Measurements from ENCODE around the gene TMEM187. TPM values are rescaled to one million over a fixed set of nuclear protein-coding genes. Genes with fewer than 3 reads are reported as not detected.
A peak's percentile ranks its signal among the peaks of the same experiment; 100 is the strongest.

The TMEM187 gene
- total and polyA plus RNA-seq, 10 donors: 2.0 to 12.2 (median 5.6) TPM

GRCh38 chrX:154004315-154004714, 31.8 kb downstream of the TMEM187 start:
- DNase-seq: no peak
- H3K27ac ChIP-seq: peak overlapping the region in 4 of 8 donors; percentile 77 to 89 (median 85)
- WGBS, 5 donors: 76 to 81% (median 76%) methylated on average over 11 of the region's 11 CpGs
- no peak overlapping the region for H3K4me3 ChIP-seq
- H3K4me1 ChIP-seq: peaks cover 0 to 76% (median 15%) of the 10 kb centered on the region in 6 donors
- intact Hi-C loops (cut with DNase I; ENCODE audit: low total_unique reads): no loop called here
- TF ChIP-seq POLR2AphosphoS5 (IDR thresholded peaks at IDR 0.05): no peak
- no peak for TF ChIP-seq CTCF (IDR thresholded peaks at IDR 0.05 in 8 of 11, conservative IDR thresholded peaks at IDR 0.05 in 3 of 11)
- H3K36me3 ChIP-seq: peaks cover 0 to 4% (median 0%) of the 10 kb centered on the region in 6 donors
- no peaks in the 10 kb centered on the region for H3K9me3 ChIP-seq
- H3K27me3 ChIP-seq (replicated peaks in 1 of 7): peaks cover 0 to 12% (median 0%) of the 10 kb centered on the region in 7 donors

- Histone ChIP-seq H3K27me3 (replicated peaks in 1 of 7) (peaks cover 0 to 12% (median 0%) of the 10 kb centered on the region in 7 donors), H3K27ac (peak overlapping the region in 5 of 8 donors; percentile 42 to 79 (median 66)), H3K36me3 (peaks cover 0 to 21% (median 1%) of the 10 kb centered on the region in 6 donors), H3K4me1 (peaks cover 0 to 71% (median 9%) of the 10 kb centered on the region in 6 donors), H3K4me3 (no peak overlapping the region), H3K9me3 (no peaks in the 10 kb centered on the region)
- no peak for DNase-seq
- intact Hi-C loops (cut with DNase I; ENCODE audit: low total_unique reads): no loop called here
- TF ChIP-seq POLR2AphosphoS5 (IDR thresholded peaks at IDR 0.05) (peak in 1 of 3 donors; percentile 49), POLR2A (IDR thresholded peaks at IDR 0.05) (no peak)
- WGBS, 5 donors: 94 to 98% (median 95%) methylated on average over 6 to 20 of the region's 20 CpGs
These were observed 34.4 kb downstream of the TMEM187 start for GRCh38 chrX:154006947-154007346.

GRCh38 chrX:154008521-154008920, 36.0 kb downstream of the TMEM187 start:
- no peak for DNase-seq
- Histone ChIP-seq H3K27me3 (replicated peaks in 1 of 7) (peaks cover 0 to 7% (median 0%) of the 10 kb centered on the region in 7 donors), H3K4me1 (peaks cover 0 to 65% (median 12%) of the 10 kb centered on the region in 6 donors), H3K27ac (peak overlapping the region in 5 of 8 donors; percentile 42 to 79 (median 66)), H3K36me3 (peaks cover 0 to 37% (median 5%) of the 10 kb centered on the region in 6 donors), H3K4me3 (no peak overlapping the region), H3K9me3 (no peaks in the 10 kb centered on the region)
- 58 to 81% (median 71%) methylated on average over 4 of the region's 4 CpGs for WGBS, 5 donors
- no peak for TF ChIP-seq POLR2A (IDR thresholded peaks at IDR 0.05)
- no peak for TF ChIP-seq POLR2AphosphoS5 (IDR thresholded peaks at IDR 0.05)
- TF ChIP-seq CTCF (IDR thresholded peaks at IDR 0.05 in 8 of 11, conservative IDR thresholded peaks at IDR 0.05 in 3 of 11): no peak
- intact Hi-C loops (cut with DNase I; ENCODE audit: low total_unique reads): no loop called here

- H3K27ac ChIP-seq: peak overlapping the region in 7 of 8 donors; percentile 5 to 77 (median 57)
These were observed 38.0 kb downstream of the TMEM187 start for GRCh38 chrX:154010330-154011087.

More at GRCh38 chrX:154010330-154011087, 38.0 kb downstream of the TMEM187 start:
- Histone ChIP-seq H3K36me3 (peaks cover 0 to 56% (median 8%) of the 10 kb centered on the region in 6 donors), H3K4me1 (peaks cover 0 to 78% (median 17%) of the 10 kb centered on the region in 6 donors), H3K4me3 (no peak overlapping the region), H3K27me3 (replicated peaks in 1 of 7) (peaks cover 0 to 7% (median 0%) of the 10 kb centered on the region in 7 donors), H3K9me3 (no peaks in the 10 kb centered on the region)
- WGBS, 5 donors: 71 to 80% (median 74%) methylated on average over 11 to 18 of the region's 18 CpGs
- intact Hi-C loops (cut with DNase I; ENCODE audit: low total_unique reads): no loop called here
- no peak for DNase-seq
- no peak for TF ChIP-seq CTCF (IDR thresholded peaks at IDR 0.05 in 8 of 11, conservative IDR thresholded peaks at IDR 0.05 in 3 of 11)
- peak in 1 of 3 donors; percentile 29 for TF ChIP-seq POLR2AphosphoS5 (IDR thresholded peaks at IDR 0.05)
- TF ChIP-seq POLR2A (IDR thresholded peaks at IDR 0.05): no peak

Data from spleen (tissue), 11 donors.